ENCODE data around the gene AUNIP.

AUNIP gene

DNA sequence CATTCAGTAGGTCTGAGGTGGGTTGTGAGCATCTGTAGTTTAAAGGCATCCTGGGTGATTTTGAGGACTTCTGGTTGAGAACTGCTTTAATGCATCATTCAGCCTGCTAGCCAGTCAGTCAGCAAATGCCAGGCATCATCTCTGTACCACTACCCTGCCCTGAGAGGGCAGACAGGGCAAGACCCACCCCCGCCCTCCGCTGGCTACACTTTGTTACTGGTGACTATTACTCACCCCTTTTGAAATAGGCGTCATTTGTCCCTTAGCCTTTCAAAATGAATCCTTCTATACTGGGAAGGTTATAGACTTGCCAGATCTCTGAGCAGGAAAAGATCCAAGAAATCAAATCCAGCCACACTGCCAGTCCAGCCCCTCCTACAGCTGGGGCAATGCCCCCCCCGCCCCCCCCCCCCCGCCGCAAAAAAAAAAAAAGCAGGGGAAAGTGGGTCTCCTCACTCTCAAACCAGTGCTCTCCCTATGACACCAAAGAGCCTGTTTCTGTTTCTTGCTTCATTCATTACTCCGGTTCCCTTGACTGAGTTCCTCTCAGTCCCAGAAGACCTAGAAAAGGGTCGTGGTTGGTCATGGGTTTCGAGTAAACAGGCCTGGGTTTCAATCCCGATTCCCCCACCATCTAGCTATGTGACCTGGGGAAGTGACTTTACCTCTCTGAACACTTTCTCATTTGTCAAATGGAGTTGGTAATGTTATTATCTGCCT is 54.9 kb downstream of the AUNIP start:
- no peak overlapping the region for H3K4me3 ChIP-seq (ENCODE audit: low read depth, low read length)
- no peak for DNase-seq (ENCODE audit: low read depth, low spot score)
- in situ Hi-C loops (cut with HindIII; ENCODE audit: low sequenced_read_pairs): no loop called here
- TF ChIP-seq, protein P1, sequence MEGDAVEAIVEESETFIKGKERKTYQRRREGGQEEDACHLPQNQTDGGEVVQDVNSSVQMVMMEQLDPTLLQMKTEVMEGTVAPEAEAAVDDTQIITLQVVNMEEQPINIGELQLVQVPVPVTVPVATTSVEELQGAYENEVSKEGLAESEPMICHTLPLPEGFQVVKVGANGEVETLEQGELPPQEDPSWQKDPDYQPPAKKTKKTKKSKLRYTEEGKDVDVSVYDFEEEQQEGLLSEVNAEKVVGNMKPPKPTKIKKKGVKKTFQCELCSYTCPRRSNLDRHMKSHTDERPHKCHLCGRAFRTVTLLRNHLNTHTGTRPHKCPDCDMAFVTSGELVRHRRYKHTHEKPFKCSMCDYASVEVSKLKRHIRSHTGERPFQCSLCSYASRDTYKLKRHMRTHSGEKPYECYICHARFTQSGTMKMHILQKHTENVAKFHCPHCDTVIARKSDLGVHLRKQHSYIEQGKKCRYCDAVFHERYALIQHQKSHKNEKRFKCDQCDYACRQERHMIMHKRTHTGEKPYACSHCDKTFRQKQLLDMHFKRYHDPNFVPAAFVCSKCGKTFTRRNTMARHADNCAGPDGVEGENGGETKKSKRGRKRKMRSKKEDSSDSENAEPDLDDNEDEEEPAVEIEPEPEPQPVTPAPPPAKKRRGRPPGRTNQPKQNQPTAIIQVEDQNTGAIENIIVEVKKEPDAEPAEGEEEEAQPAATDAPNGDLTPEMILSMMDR (IDR thresholded peaks at IDR 0.05; ENCODE audit: low read depth, low read length): no peak

DNA sequence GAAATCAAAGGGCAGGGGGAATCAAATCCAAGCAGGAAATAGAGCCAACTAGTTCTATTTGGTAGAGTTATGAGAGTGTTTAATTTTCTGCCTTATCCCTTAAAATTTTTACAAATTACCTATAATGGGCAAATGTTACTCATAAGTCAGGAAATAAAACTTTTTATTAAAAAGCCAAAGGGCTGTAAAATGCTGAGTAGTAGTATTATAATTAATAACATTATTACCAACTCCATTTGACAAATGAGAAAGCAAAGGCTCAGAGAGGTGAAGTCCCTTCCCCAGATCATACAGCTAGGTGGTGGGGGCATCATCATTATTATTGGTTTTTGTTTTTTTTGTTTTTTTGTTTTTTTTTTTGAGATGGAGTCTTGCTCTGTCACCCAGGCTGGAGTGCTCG is 55.9 kb downstream of the AUNIP start:
- TF ChIP-seq, protein P1 (IDR thresholded peaks at IDR 0.05; ENCODE audit: low read depth, low read length): no peak
- in situ Hi-C loops (cut with HindIII; ENCODE audit: low sequenced_read_pairs): no loop called here
- DNase-seq (ENCODE audit: low read depth, low spot score): no peak
- H3K4me3 ChIP-seq (ENCODE audit: low read depth, low read length): no peak overlapping the region

DNA sequence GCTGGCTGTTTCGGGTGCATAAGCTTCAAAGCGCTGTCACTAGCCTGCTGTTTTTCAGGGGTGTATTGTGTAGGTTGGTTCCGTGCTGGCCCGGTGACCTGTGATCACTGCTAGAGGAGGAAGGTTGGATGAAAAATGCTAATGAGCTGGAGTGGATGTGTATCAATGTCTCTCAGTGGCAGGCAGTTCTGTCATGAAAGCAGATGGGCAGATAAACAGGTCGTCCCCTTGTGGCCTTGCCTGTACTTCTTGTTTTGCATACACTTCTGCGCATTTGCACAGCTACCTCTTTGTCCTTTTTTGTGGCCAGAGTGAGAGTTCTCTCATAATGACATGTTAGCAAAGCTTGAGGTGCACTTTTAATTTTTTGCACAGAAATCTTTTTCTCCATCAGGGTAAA is 56.3 kb downstream of the AUNIP start:
- no peak overlapping the region for H3K4me3 ChIP-seq (ENCODE audit: low read depth, low read length)
- in situ Hi-C loops (cut with HindIII; ENCODE audit: low sequenced_read_pairs): no loop called here
- DNase-seq (ENCODE audit: low read depth, low spot score): no peak
- TF ChIP-seq, protein P1 (IDR thresholded peaks at IDR 0.05; ENCODE audit: low read depth, low read length): no peak

GRCh38 chr1:25800703-25801377 is 58.4 kb downstream of the AUNIP start:
- peak overlapping the region; percentile 58 for H3K4me3 ChIP-seq (ENCODE audit: low read depth, low read length)
- TF ChIP-seq, protein P1 (IDR thresholded peaks at IDR 0.05; ENCODE audit: low read depth, low read length): no peak
- DNase-seq (ENCODE audit: low read depth, low spot score): no peak
- in situ Hi-C loops (cut with HindIII; ENCODE audit: low sequenced_read_pairs): no loop called here

DNA sequence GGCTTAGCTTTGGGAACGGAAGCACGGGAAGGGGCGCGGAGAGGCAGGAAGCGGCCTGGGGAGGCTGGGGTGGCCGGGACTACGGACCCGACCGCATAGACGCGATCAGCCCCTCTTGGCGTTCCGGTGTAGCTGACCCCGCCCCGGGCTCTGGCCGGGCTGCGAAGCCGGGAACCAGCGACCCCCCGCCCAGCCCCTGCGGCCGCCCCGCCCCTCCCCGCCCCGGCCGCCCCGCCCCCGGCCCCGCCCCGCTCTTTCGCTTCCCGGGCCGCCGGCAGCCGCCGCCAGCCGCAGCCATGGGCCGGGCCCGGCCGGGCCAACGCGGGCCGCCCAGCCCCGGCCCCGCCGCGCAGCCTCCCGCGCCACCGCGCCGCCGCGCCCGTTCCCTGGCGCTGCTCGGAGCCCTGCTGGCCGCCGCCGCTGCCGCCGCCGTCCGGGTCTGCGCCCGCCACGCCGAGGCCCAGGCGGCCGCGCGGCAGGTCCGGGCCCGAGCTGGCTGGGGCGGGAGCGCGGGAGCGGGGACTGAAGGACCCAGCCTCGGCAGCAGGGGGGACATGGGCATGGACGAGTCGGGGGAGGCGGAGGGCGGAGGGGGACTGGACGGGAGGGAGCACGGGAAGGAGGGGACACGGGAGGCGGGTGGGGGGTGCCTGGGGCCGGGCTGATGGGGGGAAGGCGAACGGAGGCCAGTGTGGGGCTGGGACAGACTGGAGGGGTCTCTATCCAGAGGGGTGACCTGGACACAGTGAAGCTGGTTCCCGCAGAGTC is 59.1 kb downstream of the AUNIP start, which contains the start of gene SELENON:
SELENON (plus strand) TSS at position 259 of the 768 bp plus-strand sequence; CDS start at position 297, 38 bp downstream.
- peak within 1 kb of the TSS; percentile 58 for H3K4me3 ChIP-seq (ENCODE audit: low read depth, low read length)
- peak; percentile 61 for DNase-seq (ENCODE audit: low read depth, low spot score)
- TF ChIP-seq, protein P1 (IDR thresholded peaks at IDR 0.05; ENCODE audit: low read depth, low read length): no peak
- in situ Hi-C loops (cut with HindIII; ENCODE audit: low sequenced_read_pairs): no loop called here

- in situ Hi-C loops (cut with HindIII; ENCODE audit: low sequenced_read_pairs): no loop called here
- TF ChIP-seq, protein P1 (IDR thresholded peaks at IDR 0.05; ENCODE audit: low read depth, low read length): no peak
- DNase-seq (ENCODE audit: low read depth, low spot score): no peak
- peak overlapping the region; percentile 45 for H3K4me3 ChIP-seq (ENCODE audit: low read depth, low read length)
Observed at GRCh38 chr1:25799352-25799934, 59.8 kb downstream of the AUNIP start.
